GM13977 (cell line): ENCODE measurements around the gene KAZN.

ENCODE experiments used
- DNase-seq: peaks from one replicate; pipeline ENCODE4 v3.0.0; 2012; ENCODE audit warnings: low spot score
- CTCF ChIP-seq: IDR thresholded peaks from 2 replicates; pipeline ENCODE4 v1.5.1; 2012; ENCODE audit warnings: mild to moderate bottlenecking, control low read depth; ENCODE audit not compliant: insufficient read depth; ENCODE audit errors: extremely low read depth, missing control alignments
- in situ Hi-C: fragments of 300-500 bp; cut with MboI; formaldehyde crosslinking; loops from one replicate; pipeline ENCODE4 v1.12.0; 2022; ENCODE audit warnings: low sequenced_read_pairs, low pct_unique_long_range_greater_than_20kb, mixed read lengths, inconsistent platforms; ENCODE audit not compliant: unreplicated experiment

KAZN gene

GRCh38 chr1:14725238-14725637, 126.8 kb downstream of the KAZN start:
- no peak for TF ChIP-seq CTCF
- in situ Hi-C loops = no loop called here
- DNase-seq = no peak

GRCh38 chr1:14725695-14726094, 127.2 kb downstream of the KAZN start:
- in situ Hi-C loops = no loop called here
- no peak for TF ChIP-seq CTCF
- no peak for DNase-seq

GRCh38 chr1:14726606-14727005, 128.1 kb downstream of the KAZN start:
- in situ Hi-C loops = no loop called here
- no peak for TF ChIP-seq CTCF

DNA sequence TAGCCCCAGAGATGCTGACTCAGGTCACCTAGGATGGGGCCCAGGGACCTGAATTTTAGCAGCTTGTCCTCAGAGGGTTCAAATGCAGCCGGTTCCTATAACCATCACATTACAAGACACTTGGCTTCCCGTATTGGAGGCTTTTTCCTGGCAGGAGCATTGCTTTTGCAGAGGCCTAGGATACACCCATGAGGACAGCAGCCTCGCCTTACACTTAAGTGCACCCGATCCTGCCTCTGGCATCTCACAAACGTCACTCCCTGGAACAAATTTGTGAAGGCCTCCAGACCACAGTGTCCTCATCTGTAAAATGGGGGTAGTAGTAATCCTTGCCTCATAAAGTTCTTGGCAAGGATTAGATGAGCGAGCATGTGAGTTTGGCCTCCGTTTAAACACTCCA, 130.0 kb downstream of the KAZN start:
- TF ChIP-seq CTCF = no peak
- in situ Hi-C loops = no loop called here
- no peak for DNase-seq

More at GRCh38 chr1:14726606-14727005, 128.1 kb downstream of the KAZN start:
- DNase-seq = no peak

- in situ Hi-C loops = no loop called here
- no peak for TF ChIP-seq CTCF
- no peak for DNase-seq
Observed at GRCh38 chr1:14732728-14733047, 134.2 kb downstream of the KAZN start.

DNA sequence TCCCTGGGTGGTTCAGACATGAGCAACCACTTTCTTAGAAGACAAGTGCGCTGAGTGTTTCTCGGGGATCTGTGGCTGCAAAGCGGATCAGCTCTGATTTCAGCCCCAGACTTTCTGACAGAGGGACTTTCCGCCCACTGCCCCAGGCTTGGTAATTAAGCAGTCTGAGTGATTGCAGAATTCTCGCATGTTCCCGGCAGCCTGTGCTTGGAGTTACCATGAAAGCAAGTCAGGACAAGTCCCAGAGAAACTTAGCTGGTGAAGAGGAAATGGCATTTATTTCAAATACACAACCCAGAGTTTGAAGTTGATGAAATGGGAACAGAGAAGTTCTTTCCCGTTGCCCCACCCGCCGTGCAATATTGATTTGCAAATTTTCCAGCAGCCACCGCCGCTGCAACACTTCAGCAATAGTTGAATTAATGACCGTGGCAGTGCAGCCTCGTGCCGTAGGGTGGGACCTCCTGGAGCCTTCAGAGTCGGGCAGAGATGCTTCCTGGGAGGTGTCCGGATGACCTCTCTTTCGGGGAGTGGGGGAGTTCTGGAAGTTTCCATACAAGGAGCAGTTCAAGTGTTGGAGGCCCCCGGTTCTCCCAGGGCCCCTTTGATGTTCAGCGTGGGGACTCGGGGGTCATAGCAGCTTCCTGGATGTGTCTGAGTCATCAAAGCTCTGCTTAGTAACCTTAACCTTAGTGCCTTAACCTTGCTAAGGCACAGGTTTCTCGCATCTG, 134.7 kb downstream of the KAZN start:
- TF ChIP-seq CTCF = no peak
- peak; percentile 72 for DNase-seq
- in situ Hi-C loops = no loop called here
